Activated CD8-positive, alpha-beta memory T cell treated with anti-CD3 and anti-CD28 coated beads, Interleukin-2, amount 50 U/mL, for 4 hours (primary cell): Measurements from ENCODE around the gene RELA.
"Not testable (repeated sequence)": the region's sequence is repeated elsewhere in the genome, so short reads cannot be mapped to it uniquely, and the experiment has no call there.

Experiments used
- DNase-seq: peaks from one replicate; pipeline ENCODE4 v3.0.0-alpha.2; 2020

RELA gene

GRCh38 chr11:65662799-65663638, at the start of gene RELA:
TSS of gene RELA (minus strand) at chr11:65662916. CDS start at chr11:65662832, 84 bp downstream.
- DNase-seq, result peak; percentile 91

DNA sequence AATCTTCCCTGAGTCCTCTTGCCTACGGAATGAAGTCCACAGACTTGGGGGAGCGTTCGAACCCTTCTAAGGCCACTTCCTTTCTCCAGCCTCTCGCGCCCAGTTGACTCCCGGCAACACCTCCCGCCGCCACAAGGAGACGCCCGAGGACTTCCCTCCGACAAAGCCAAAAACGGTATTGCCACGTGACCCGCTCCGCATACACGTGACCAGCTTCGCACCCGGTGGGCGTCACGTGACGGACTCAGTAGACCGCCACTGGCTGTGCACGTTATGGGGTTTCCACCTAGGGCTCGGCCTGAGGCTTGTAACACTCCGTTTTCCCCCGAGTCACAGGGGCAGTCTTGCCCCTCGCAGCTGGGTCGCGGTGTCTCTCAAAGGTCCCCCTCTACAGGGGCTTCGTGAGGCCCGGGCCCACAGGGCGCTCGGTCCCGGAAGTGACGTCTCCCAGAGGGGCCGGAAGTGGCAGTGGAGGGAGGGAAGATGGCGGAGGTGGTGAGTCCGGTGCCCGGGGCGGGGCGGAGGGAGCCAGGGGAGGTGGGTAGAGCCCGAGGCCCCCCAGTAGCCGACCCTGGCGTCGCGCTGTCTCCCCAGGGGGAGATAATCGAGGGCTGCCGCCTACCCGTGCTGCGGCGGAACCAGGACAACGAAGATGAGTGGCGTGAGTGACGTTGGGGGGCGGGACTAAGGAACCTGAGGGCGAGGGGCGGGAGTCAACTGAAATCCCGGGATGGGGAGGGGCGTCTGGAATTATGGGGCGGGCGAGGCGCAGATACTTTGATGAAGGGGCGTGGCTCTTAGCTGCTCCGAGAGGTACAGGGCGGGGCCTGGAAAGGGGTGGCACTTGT, 49.3 kb upstream of the RELA start, which contains the start of gene KAT5:
Gene KAT5 (plus strand): TSS at position 468 of the 848 bp plus-strand sequence. CDS start 16 bp downstream, at position 484.
- DNase-seq, result peak; percentile 97

DNA sequence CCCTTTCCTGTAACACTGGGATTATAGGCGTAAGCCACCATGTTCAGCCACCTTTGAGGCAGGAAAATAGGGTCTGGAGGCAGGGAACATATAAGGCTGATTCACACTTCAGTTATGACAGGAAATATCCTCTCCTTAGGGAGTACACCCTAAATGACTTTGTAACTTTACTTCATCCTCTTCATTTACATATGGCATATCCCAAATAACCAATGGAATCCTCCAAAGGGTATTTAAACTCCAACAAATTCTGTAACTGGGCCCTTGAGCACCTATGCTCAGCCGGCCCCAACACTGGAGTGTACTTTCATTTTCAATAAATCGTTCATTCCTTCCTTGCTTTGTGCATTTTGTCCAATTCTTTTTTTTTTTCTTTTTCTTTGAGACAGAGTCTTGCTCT, 47.7 kb upstream of the RELA start:
- DNase-seq, result no peak

- DNase-seq, result no peak
Observed at GRCh38 chr11:65709661-65710060, 46.9 kb upstream of the RELA start.

- no peak for DNase-seq
Observed at GRCh38 chr11:65708451-65708850, 45.7 kb upstream of the RELA start.

- DNase-seq, result not testable (repeated sequence)
Observed at GRCh38 chr11:65707002-65707401, 44.3 kb upstream of the RELA start.

DNA sequence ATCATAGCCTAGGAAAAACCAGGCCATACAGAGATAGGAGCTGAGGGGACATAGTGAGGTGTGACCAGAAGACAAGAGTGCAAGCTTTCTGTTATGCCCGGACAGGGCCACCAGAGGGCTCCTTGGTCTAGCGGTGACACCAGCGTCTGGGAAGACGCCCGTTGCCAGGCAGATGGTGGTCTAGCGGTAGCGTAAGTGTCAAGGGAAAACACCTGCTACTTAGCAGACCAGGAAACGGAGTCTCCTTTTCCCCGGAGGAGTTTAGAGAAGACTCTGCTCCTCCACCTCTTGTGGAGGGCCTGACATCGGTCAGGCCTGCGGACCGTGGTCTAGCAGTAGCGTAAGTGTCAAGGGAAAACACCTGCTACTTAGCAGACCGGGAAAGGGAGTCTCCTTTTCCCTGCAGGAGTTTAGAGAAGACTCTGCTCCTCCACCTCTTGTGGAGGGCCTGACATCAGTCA, 43.6 kb upstream of the RELA start:
- peak; percentile 78 for DNase-seq

DNA sequence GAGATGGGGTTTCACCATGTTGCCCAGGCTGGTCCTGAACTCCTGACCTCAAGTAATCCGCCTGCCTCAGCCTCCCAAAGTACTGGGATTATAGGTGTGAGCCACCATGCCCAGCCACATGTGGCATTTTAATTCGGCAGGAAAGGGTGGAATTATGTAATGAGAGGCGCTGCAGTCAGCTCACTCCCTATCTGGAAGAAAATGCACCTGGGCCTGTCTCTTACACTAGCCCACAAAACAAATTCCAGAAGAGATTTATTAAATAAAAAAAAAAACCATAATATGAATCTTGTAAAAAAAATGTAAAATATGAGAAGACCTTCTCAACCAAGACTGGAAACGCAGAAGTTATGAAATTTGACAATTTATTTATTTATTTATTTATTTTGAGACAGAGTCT, 41.1 kb upstream of the RELA start:
- DNase-seq, result no peak

DNA sequence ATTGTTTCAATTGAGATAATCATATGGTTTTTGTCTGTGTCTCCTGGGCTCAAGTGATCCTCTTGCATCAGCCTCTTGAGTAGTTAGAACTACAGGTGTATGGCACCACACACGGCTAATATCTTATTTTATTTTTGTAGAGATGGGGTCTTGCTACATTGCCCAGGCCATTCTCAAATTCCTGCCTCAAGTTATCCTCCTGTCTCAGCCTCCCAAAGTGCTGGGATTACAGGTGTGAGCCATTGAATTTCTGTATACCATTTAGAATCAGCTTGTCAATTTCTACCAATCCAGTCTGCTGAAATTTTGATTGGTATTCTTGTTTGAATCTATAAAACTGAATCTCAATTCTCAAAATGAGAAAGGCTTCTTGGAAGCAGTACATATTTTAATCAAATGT, 39.0 kb upstream of the RELA start:
- DNase-seq, result no peak

DNA sequence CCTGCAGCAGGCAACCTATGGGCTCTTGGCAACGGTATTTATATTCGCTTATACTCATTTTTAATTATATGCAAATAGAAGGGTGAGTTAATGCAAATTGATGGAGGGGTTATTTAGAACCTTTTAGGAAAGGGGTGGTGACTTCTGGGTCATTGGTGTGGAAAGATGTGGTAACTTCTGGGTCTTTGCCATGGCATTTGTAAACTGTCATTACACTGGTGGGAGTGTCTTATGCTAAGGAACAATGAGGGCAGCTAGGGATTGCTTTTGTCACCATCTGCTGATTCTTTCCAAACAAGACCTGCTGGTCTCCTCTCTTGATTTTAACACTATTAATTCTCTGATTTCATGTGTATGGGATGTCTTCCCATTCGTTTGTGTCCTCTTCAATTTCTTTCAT, 37.7 kb upstream of the RELA start:
- DNase-seq, result no peak

DNA sequence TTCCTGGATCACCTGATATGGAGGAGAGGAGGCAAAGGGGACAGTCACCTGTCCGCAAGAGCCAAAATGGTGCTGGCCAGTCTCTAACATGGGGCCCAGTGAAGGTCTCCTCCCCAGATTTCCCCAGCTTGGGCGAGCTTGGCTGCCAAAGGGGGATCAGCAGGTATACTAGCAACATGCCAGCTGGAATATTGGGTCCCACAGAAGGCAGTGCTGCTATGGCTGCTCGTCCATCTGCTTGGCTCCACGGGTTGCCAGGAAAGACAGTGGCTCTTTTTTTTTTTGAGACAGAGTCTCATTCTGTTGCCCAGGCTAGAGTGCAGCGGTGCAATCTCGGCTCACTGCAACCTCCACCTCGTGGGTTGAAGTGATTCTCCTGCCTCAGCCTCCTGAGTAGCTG, 36.6 kb upstream of the RELA start:
- no peak for DNase-seq

DNA sequence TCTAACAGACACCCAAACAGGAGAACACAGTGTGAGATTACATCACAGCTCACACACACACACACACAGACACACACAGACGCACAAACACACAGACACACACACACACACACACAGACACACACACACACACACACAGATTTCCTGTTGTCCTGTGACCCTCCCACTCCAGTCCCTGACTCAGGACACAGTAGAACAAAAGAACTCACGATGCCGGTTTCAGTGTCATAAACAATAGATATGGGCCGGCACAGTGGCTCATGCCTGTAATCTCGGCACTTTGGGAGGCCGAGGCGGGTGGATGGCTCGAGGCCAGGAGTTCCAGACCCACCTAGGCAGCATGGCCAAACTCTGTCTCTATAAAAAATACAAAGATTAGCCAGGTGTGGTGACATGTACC, 35.5 kb upstream of the RELA start:
- no peak for DNase-seq

DNA sequence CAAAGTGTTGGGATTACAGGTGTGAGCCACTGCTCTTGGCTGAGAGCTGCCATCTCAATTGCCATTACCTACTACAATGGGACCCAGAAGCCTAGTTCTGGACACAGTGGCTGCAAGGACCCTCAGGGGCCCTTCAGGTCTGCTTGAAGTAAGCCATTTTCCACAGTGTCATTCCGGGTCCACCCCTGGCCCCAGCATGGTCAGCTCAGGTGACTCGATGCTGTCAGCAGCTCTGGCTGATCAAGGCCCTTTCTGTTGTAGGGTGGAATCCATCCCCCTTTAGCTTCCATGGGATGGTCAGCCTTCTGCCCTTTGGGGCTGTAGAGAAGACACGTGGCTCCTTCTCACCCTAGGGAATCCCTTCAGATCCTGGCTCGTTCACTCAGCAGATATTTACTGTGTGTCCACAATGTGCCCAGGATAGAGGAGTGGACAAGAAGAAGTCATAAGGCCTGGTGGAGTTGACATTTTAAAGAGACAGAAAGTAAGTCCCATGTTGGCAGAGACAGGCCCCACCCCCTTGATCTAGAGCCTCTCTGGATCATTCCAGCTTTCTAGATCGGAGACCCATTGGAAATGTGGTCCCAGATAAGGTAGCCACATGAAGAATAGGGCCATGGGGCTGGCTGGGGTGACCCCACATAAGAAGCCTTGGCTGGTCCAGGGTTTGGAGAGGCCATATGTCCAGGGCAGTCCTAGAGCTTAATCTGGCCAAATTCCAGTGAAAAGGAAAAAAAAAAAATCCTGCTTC, 34.3 kb upstream of the RELA start:
- DNase-seq, result no peak

DNA sequence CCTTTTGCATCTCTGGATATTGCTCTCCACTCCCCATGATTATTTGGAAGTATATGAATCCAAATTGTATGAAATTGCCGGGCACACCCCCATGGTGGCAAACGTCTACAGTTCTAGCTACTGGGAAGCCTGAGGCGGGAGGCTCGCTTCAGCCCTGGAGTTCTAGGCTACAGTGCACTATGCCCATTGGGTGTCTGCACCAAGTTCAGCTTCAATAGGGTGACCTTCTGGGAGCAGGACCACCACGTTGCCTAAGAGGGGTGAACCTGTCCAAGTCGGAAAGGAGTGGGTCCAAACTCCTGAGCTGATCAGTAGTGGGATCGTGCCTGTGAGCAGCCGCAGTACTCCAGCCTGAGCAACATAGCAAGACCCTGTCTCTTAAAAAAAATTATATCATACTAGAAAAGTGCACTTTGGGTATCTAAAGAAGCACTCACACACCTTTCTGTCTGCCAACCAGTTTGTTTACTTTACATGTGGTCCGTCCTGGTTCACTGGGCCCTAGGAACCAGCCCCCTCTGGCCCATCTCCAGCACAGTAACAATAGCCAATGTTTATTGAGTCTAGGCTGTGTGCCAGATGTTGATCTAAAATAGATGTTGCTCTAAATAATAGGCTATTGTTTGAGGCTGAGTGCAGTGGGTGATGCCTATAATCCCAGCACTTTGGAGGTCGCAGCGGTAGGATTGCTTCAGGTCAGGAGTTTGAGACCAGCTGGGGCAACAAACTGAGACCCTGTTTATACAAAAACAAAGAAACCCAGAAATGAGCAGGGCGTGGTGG, 32.9 kb upstream of the RELA start:
- no peak for DNase-seq

DNA sequence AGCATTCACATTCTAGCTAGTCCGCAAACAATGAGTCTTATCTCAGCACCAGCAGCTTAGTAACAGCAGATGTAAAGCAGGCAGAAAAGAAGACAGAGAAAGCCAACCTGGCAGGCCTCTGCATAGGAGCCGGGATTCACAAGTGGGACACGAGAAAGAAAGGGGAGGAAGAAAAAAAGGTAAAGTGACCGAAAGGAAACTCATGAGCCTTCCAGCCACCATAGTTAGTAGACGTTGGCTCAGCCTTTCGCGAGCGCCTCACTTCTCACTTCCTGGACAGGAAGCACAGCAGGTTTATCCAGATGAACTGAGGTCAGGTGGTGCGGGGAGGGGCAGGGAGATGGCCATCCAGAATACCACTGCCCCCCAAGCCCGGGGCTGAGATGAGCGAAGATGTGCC, 29.7 kb upstream of the RELA start:
- DNase-seq, result no peak

- DNase-seq, result not testable (repeated sequence)
Observed at GRCh38 chr11:65691847-65692246, 29.1 kb upstream of the RELA start.

- DNase-seq, result no peak
Observed at GRCh38 chr11:65685981-65686380, 23.3 kb upstream of the RELA start.

GRCh38 chr11:65683480-65683879, 20.8 kb upstream of the RELA start:
- DNase-seq, result not testable (repeated sequence)

- no peak for DNase-seq
Observed at GRCh38 chr11:65680192-65680743, 17.6 kb upstream of the RELA start.

DNA sequence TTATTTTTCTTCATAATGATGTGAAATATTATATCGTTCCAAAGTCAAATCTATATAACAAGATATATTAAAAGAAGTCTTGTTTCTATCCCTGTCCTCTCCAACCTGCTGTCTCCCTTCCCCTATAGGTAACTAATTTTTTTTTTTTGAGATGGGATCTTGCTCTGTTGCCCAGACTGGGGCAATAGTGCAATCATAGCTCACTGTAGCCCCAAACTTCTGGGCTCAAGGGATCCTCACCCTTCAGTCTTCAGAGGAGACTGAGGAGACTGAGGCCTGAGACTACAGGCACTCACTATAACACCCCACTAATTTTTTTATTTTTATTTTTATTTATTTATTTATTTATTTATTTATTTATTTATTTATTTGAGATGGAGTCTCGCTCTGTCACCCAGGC, 10.3 kb upstream of the RELA start:
- DNase-seq, result no peak

DNA sequence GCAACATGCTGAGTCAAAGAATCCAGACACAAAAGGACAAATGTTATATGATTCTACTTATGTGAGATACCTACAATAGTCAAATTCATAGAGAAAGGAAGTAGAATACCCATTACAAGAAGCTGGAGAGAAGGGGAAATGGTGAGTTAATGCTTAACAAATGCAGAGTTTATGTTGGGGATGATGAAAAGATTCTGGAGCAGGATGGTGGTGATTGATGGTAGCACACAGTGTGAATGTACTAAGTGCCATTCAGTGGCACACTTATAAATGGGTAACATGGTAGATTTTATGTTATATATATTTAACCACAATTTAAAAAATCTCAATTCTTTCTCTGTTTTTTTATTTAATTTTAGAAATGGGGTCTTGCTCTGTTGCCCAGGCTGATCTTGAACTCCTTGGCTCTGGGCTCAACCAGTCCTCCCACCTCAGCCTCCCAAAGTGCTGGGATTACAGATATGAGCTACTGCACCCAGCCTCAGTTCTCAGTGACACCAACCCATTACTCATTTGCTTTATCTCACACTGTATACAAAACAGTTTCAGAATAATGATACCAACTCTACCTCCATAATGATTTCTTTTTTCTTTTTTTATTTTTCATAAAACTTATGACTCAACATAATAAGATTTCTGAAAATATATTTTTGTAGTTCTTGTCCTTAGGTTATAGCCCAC, 9.6 kb upstream of the RELA start:
- DNase-seq, result no peak
